Gastroesophageal sphincter (tissue), 4 donors: ENCODE results near the gene SERF1A. TPM values are rescaled to one million over a fixed set of nuclear protein-coding genes. Genes with fewer than 3 reads are reported as not detected.
A peak's percentile ranks its signal among the peaks of the same experiment; 100 is the strongest.
"Not testable (repeated sequence)": the region's sequence is repeated elsewhere in the genome, so short reads cannot be mapped to it uniquely, and the experiment has no call there.

Experiments
- ATAC-seq: fragments of 150-250 bp; one replicate; pipeline ENCODE4 v1.9.1; 2016; ENCODE audit warnings: mild to moderate bottlenecking, moderate library complexity
- H3K27ac ChIP-seq, 4 donors: fragments of 200-600 bp; sonication (generic) in 3 of 4; 1 replicate in 3 of 4; 2 replicates in 1 of 4; pipeline ENCODE4 v1.5.1; 2016 to 2019
- H3K27me3 ChIP-seq: fragments of 200-600 bp; sonication (generic); one replicate; pipeline ENCODE4 v1.5.1; 2019
- H3K36me3 ChIP-seq, 2 donors: fragments of 200-600 bp; sonication (generic); one replicate each; pipeline ENCODE4 v1.5.1; 2019; ENCODE audit warnings: control low read depth in 1 of 2
- H3K4me1 ChIP-seq, 3 donors: fragments of 200-600 bp; sonication (generic); 1 replicate in 2 of 3; 2 replicates in 1 of 3; pipeline ENCODE4 v1.5.1; 2016 to 2019; ENCODE audit warnings: control low read depth in 2 of 3
- H3K4me3 ChIP-seq, 2 donors: fragments of 200-600 bp; sonication (generic); one replicate each; pipeline ENCODE4 v1.5.1; 2019; ENCODE audit warnings: mild to moderate bottlenecking in 1 of 2, moderate library complexity in 1 of 2
- H3K9me3 ChIP-seq, 3 donors: fragments of 200-600 bp; sonication (generic); one replicate each; pipeline ENCODE4 v1.5.1; 2017 to 2019; ENCODE audit warnings: control low read depth in 2 of 3
- WGBS, 2 donors: methylation state at CpG; one replicate each; pipeline ENCODE4 v1.1.5; 2018; ENCODE audit warnings: low coverage in 1 of 2; 5-methylcytosine and 5-hydroxymethylcytosine counted together
- small RNA-seq, 4 donors: library from RNA; depleted of rRNA; stranded (forward); fragments of <200 nt; gene quantifications; one replicate each; pipeline ENCODE3, GENCODE V24; 2016
- total RNA-seq, 4 donors: library from RNA; depleted of rRNA; stranded (reverse); fragments of >200 nt; gene quantifications; one replicate each; pipeline ENCODE4 v1.1.0, GENCODE V29; 2016

Gene SERF1A
- total RNA-seq, result 10 to 100 TPM in 2 of 4 donors, 1 to 10 TPM in 2; 2.7 to 21.5 (median 10.2) TPM

- H3K27me3 ChIP-seq, H3K27ac ChIP-seq, H3K4me1 ChIP-seq, H3K4me3 ChIP-seq, H3K36me3 ChIP-seq, H3K9me3 ChIP-seq: not testable (repeated sequence)
- peak; percentile 96 for ATAC-seq
- no CpG with 5 or more reads among the region's 66 CpGs for WGBS, 2 donors
Observed at GRCh38 chr5:70900533-70901271, at the start of gene SERF1A. TSS of gene SERF1A (plus strand) at chr5:70900669. CDS start at chr5:70900870, 201 bp downstream.

- not testable (repeated sequence) for ATAC-seq, H3K9me3 ChIP-seq, H3K4me1 ChIP-seq, H3K4me3 ChIP-seq, H3K27ac ChIP-seq, H3K36me3 ChIP-seq, H3K27me3 ChIP-seq
- WGBS, 2 donors, result no CpG with 5 or more reads among the region's 2 CpGs
Observed at GRCh38 chr5:70866778-70867177, 33.7 kb upstream of the SERF1A start.

GRCh38 chr5:70870626-70871025, 29.8 kb upstream of the SERF1A start:
- H3K4me3 ChIP-seq, H3K4me1 ChIP-seq, H3K27me3 ChIP-seq, H3K9me3 ChIP-seq, H3K36me3 ChIP-seq, ATAC-seq, H3K27ac ChIP-seq: not testable (repeated sequence)
- WGBS, 2 donors, result no CpG with 5 or more reads among the region's 1 CpG

GRCh38 chr5:70896076-70896475, 4.4 kb upstream of the SERF1A start:
- no CpG with 5 or more reads among the region's 2 CpGs for WGBS, 2 donors
- H3K27me3 ChIP-seq, H3K9me3 ChIP-seq, H3K4me3 ChIP-seq, H3K27ac ChIP-seq, H3K36me3 ChIP-seq, H3K4me1 ChIP-seq, ATAC-seq: not testable (repeated sequence)

GRCh38 chr5:70901272-70901571, 753 bp downstream of the SERF1A start:
- not testable (repeated sequence) for H3K27me3 ChIP-seq, H3K27ac ChIP-seq, H3K36me3 ChIP-seq, ATAC-seq, H3K4me1 ChIP-seq, H3K9me3 ChIP-seq, H3K4me3 ChIP-seq
- no CpG with 5 or more reads among the region's 5 CpGs for WGBS, 2 donors

GRCh38 chr5:70906624-70907023, 6.2 kb downstream of the SERF1A start:
- not testable (repeated sequence) for H3K36me3 ChIP-seq, H3K4me1 ChIP-seq, H3K4me3 ChIP-seq, ATAC-seq, H3K27me3 ChIP-seq, H3K27ac ChIP-seq, H3K9me3 ChIP-seq
- WGBS, 2 donors, result no CpG with 5 or more reads among the region's 5 CpGs

GRCh38 chr5:70916829-70917228, 16.4 kb downstream of the SERF1A start:
- not testable (repeated sequence) for H3K4me1 ChIP-seq

GRCh38 chr5:70925211-70925562, 24.7 kb downstream of the SERF1A start:
- H3K9me3 ChIP-seq, H3K36me3 ChIP-seq: not testable (repeated sequence)
- no CpG with 5 or more reads among the region's 16 CpGs for WGBS, 2 donors

More at GRCh38 chr5:70916829-70917228, 16.4 kb downstream of the SERF1A start:
- H3K27me3 ChIP-seq, H3K4me3 ChIP-seq, ATAC-seq, H3K27ac ChIP-seq, H3K36me3 ChIP-seq, H3K9me3 ChIP-seq: not testable (repeated sequence)

GRCh38 chr5:70931709-70932368, 31.4 kb downstream of the SERF1A start:
- no CpG with 5 or more reads among the region's 6 CpGs for WGBS, 2 donors
- H3K4me3 ChIP-seq, H3K4me1 ChIP-seq, H3K27me3 ChIP-seq, H3K9me3 ChIP-seq, H3K27ac ChIP-seq, H3K36me3 ChIP-seq, ATAC-seq: not testable (repeated sequence)

More at GRCh38 chr5:70925211-70925562, 24.7 kb downstream of the SERF1A start:
- H3K27me3 ChIP-seq, H3K27ac ChIP-seq, H3K4me1 ChIP-seq, H3K4me3 ChIP-seq: not testable (repeated sequence)
- ATAC-seq, result peak; percentile 49

GRCh38 chr5:70932560-70932959, 32.1 kb downstream of the SERF1A start:
- not testable (repeated sequence) for H3K9me3 ChIP-seq, H3K4me1 ChIP-seq, H3K36me3 ChIP-seq, H3K4me3 ChIP-seq, H3K27ac ChIP-seq, H3K27me3 ChIP-seq, ATAC-seq
- no CpG with 5 or more reads among the region's 1 CpG for WGBS, 2 donors

GRCh38 chr5:70953068-70953467, 52.6 kb downstream of the SERF1A start:
- H3K27me3 ChIP-seq, H3K27ac ChIP-seq, H3K4me1 ChIP-seq, H3K9me3 ChIP-seq, H3K36me3 ChIP-seq, ATAC-seq, H3K4me3 ChIP-seq: not testable (repeated sequence)
- no CpG with 5 or more reads among the region's 10 CpGs for WGBS, 2 donors

Small RNA genes lying within 50 kb of the gene (small RNA-seq; reads per million reads assigned to genes)
- 0 reads per million in 4 donors for gene CDH12P1

Other genes starting within 250 kb of the SERF1A start
- gene SMN1, start 24.4 kb downstream of the SERF1A start, total RNA-seq, result 10 to 100 TPM; 21.8 to 47.2 (median 30.6) TPM
- gene NAIP, start 124.7 kb downstream of the SERF1A start, total RNA-seq, result 10 to 100 TPM in 3 of 4 donors, 1 to 10 TPM in 1; 5.0 to 25.7 (median 14.2) TPM
- gene GTF2H2, start 167.0 kb downstream of the SERF1A start, total RNA-seq, result 10 to 100 TPM in 2 of 4 donors, 1 to 10 TPM in 2; 6.3 to 39.2 (median 12.3) TPM